KMS-11 (cell line): ENCODE data around the gene ALOX5.

Source experiments
- H2AFZ ChIP-seq: fragments of 200-600 bp; sonication (generic); 2 replicates; pipeline ENCODE4 v1.6.1; 2016; ENCODE audit warnings: antibody characterized with exemption, mixed run types, low read depth
- H3K27ac ChIP-seq: fragments of 200-600 bp; sonication (generic); 2 replicates; pipeline ENCODE4 v1.6.1; 2016; ENCODE audit warnings: mild to moderate bottlenecking, mixed run types
- H3K27me3 ChIP-seq: fragments of 200-600 bp; sonication (generic); 2 replicates; pipeline ENCODE4 v1.6.1; 2017; ENCODE audit warnings: mild to moderate bottlenecking, low read depth, mixed run types, moderate library complexity; ENCODE audit not compliant: insufficient read depth
- H3K36me3 ChIP-seq: fragments of 200-600 bp; sonication (generic); 2 replicates; pipeline ENCODE4 v1.6.1; 2017; ENCODE audit warnings: mild to moderate bottlenecking, mixed run types; ENCODE audit not compliant: insufficient read depth
- H3K4me1 ChIP-seq: fragments of 200-600 bp; sonication (generic); 2 replicates; pipeline ENCODE4 v1.6.1; 2016; ENCODE audit warnings: mild to moderate bottlenecking, low read depth, mixed run types; ENCODE audit not compliant: poor library complexity, severe bottlenecking
- H3K4me2 ChIP-seq: fragments of 200-600 bp; sonication (generic); 2 replicates; pipeline ENCODE4 v1.7.0; 2016; ENCODE audit warnings: mild to moderate bottlenecking, mixed run types
- H3K4me3 ChIP-seq: fragments of 200-600 bp; sonication (generic); IDR thresholded peaks from 2 replicates; pipeline ENCODE4 v1.6.1; 2017; ENCODE audit warnings: low read depth, low read length, mixed read lengths; ENCODE audit not compliant: insufficient read depth
- H3K79me2 ChIP-seq: fragments of 200-600 bp; sonication (generic); 2 replicates; pipeline ENCODE4 v1.6.1; 2016; ENCODE audit warnings: low read depth, mixed run types; ENCODE audit not compliant: insufficient read depth
- H3K9ac ChIP-seq: fragments of 200-600 bp; sonication (generic); 2 replicates; pipeline ENCODE4 v1.6.1; 2016; ENCODE audit warnings: mild to moderate bottlenecking, mixed run types
- H4K20me1 ChIP-seq: fragments of 200-600 bp; sonication (generic); 2 replicates; pipeline ENCODE4 v1.6.1; 2016; ENCODE audit warnings: mild to moderate bottlenecking, mixed run types; ENCODE audit not compliant: insufficient read depth
- TF ChIP-seq, protein P1 (sequence below): fragments of 200-600 bp; sonication (generic); conservative IDR thresholded peaks from 2 replicates; pipeline ENCODE4 v1.6.1; 2017; ENCODE audit warnings: low read depth, mild to moderate bottlenecking, antibody characterized with exemption, low read length, moderate library complexity, mixed read lengths

The ALOX5 gene

GRCh38 chr10:45373003-45373575 is 927 bp upstream of the ALOX5 start:
- H3K4me2 ChIP-seq, result peak overlapping the region; percentile 88
- H3K79me2 ChIP-seq, result no peaks in the 10 kb centered on the region
- TF ChIP-seq, protein P1, sequence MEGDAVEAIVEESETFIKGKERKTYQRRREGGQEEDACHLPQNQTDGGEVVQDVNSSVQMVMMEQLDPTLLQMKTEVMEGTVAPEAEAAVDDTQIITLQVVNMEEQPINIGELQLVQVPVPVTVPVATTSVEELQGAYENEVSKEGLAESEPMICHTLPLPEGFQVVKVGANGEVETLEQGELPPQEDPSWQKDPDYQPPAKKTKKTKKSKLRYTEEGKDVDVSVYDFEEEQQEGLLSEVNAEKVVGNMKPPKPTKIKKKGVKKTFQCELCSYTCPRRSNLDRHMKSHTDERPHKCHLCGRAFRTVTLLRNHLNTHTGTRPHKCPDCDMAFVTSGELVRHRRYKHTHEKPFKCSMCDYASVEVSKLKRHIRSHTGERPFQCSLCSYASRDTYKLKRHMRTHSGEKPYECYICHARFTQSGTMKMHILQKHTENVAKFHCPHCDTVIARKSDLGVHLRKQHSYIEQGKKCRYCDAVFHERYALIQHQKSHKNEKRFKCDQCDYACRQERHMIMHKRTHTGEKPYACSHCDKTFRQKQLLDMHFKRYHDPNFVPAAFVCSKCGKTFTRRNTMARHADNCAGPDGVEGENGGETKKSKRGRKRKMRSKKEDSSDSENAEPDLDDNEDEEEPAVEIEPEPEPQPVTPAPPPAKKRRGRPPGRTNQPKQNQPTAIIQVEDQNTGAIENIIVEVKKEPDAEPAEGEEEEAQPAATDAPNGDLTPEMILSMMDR, result no peak
- H4K20me1 ChIP-seq, result no peaks in the 10 kb centered on the region
- H3K27me3 ChIP-seq, result no peaks in the 10 kb centered on the region; the same call in 1 of the 2 replicates
- no peaks in the 10 kb centered on the region for H3K36me3 ChIP-seq
- H3K9ac ChIP-seq, result peak overlapping the region; percentile 50; the same call in 1 of the 2 replicates
- H3K27ac ChIP-seq, result peak overlapping the region; percentile 45; the same call in 1 of the 2 replicates
- H2AFZ ChIP-seq, result peak overlapping the region; percentile 88
- peaks cover 40% of the 10 kb centered on the region for H3K4me1 ChIP-seq
- H3K4me3 ChIP-seq, result no peak overlapping the region

DNA sequence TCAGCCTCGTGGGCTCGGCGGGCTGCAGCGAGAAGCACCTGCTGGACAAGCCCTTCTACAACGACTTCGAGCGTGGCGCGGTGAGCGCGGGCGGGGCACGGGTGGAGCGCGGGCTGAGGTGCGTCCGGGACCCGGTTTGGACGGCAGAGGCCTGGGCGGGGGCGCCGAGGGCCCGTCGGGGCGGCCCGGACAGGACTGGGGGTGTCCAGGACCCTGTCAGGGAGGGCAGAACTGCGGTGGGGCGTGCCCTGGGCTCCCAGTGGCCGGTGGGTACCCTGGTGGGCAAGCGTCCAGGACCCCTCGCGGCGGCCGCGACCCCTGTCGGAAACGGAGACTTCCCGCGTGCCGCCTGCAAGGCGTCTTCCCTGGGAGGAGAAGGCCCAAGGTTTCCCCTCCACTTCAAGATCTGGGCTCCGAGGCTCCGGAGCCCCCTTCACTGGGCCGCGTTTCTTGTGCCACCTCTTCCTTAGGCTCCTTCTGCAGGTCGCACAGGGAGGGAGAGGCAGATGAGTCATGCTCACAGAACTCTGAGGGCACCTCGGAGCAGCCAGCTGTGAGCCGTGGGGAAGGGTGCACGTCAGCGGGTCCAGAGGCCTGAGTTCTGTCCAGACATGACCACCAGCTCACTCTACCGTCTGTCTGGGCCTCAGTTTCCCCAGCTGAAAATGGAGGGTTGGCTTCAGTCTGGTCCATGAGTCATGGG is 485 bp downstream of the ALOX5 start:
- H3K9ac ChIP-seq, result no peak overlapping the region; the same call in 1 of the 2 replicates

DNA sequence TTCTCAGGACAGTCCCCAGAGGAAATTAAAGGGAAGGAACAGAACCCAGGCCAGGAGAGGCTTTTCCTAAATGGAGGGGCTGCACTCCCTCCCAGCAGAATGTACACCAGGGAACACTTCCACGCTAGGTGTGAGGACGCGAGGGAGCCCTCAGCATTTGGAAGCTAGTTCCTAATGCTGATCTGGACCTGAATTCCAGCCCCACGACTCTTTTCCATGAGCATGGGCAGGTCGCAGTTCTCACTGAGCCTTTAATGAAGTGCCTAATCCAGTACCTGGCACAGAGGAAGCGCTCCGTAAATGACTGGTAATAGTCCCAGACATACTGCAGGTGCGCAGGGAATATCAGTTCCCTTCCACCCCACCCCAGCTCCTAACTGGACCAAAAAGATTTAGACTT is 1.1 kb downstream of the ALOX5 start:
- no peak overlapping the region for H3K9ac ChIP-seq
- no peaks in the 10 kb centered on the region; the same call in 1 of the 2 replicates for H3K27me3 ChIP-seq
- no peak overlapping the region for H3K27ac ChIP-seq
- no peaks in the 10 kb centered on the region for H3K79me2 ChIP-seq
- TF ChIP-seq, protein P1, result no peak
- H3K36me3 ChIP-seq, result no peaks in the 10 kb centered on the region
- H4K20me1 ChIP-seq, result no peaks in the 10 kb centered on the region
- H3K4me1 ChIP-seq, result peaks cover 28% of the 10 kb centered on the region
- no peak overlapping the region for H3K4me3 ChIP-seq
- no peak overlapping the region for H2AFZ ChIP-seq
- H3K4me2 ChIP-seq, result peak overlapping the region; percentile 80; the same call in 1 of the 2 replicates

More for the DNA sequence above, 485 bp downstream of the ALOX5 start:
- H3K4me3 ChIP-seq, result no peak overlapping the region
- H3K4me2 ChIP-seq, result peak overlapping the region; percentile 80
- H4K20me1 ChIP-seq, result no peaks in the 10 kb centered on the region
- H3K79me2 ChIP-seq, result no peaks in the 10 kb centered on the region
- no peaks in the 10 kb centered on the region for H3K36me3 ChIP-seq
- H3K4me1 ChIP-seq, result peaks cover 34% of the 10 kb centered on the region
- peak overlapping the region; percentile 88 for H2AFZ ChIP-seq
- no peak overlapping the region for H3K27ac ChIP-seq
- H3K27me3 ChIP-seq, result no peaks in the 10 kb centered on the region; the same call in 1 of the 2 replicates
- TF ChIP-seq, protein P1, result no peak

DNA sequence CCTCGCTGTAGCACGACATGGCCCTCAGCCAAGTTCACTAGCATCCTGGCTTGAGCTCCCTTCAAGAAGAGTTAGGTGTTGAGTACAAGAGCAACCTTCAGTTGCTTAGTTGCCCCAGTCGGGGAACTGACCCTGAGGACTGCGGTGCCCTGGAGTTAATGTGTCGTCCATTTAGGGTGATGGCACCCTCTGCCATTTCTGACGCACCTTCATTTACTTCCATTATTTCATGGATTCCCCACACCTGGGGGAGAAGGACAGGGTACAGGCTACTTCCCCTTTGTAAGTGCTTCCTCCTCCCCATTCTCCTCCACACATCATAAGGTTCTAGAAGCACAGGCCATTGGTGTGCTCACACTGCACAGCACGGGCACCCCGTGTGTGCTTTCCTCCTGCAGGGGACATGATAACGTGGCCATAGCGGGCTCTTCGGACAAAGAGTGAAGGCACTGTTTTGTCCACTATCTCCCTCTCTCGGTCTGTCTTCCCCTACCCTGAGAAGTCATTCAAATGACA is 1.8 kb downstream of the ALOX5 start:
- Histone ChIP-seq H3K27me3 (no peaks in the 10 kb centered on the region; the same call in 1 of the 2 replicates), H3K4me3 (no peak overlapping the region), H3K9ac (no peak overlapping the region)

More for the DNA sequence above, 1.8 kb downstream of the ALOX5 start:
- H3K36me3 ChIP-seq, result no peaks in the 10 kb centered on the region
- no peaks in the 10 kb centered on the region for H4K20me1 ChIP-seq
- TF ChIP-seq, protein P1, result no peak
- H3K79me2 ChIP-seq, result no peaks in the 10 kb centered on the region
- no peak overlapping the region for H3K4me2 ChIP-seq
- no peak overlapping the region for H2AFZ ChIP-seq
- no peak overlapping the region for H3K27ac ChIP-seq
- H3K4me1 ChIP-seq, result peaks cover 21% of the 10 kb centered on the region
